ENCODE data around the gene IFI27L2. TPM values are rescaled to one million over a fixed set of nuclear protein-coding genes. Genes with fewer than 3 reads are reported as not detected.

IFI27L2 gene
- total and polyA plus RNA-seq, 2 experiments from 2014 or later = 23.4 to 38.5 TPM

GRCh38 chr14:94088516-94088915 lies 40.9 kb downstream of the IFI27L2 start:
- Mint-ChIP-seq H3K9me3 (no peaks in the 10 kb centered on the region; the same call in 2 of the 3 replicates), H3K4me3 (no peak overlapping the region), H3K27ac (no peak overlapping the region), H3K27me3 (ENCODE audit: insufficient read depth, low read depth, poor library complexity) (no peaks in the 10 kb centered on the region), H3K4me1 (no peaks in the 10 kb centered on the region; the same call in 2 of the 3 replicates), H3K36me3 (ENCODE audit: low read depth) (no peaks in the 10 kb centered on the region)
- Histone ChIP-seq H3K4me2 (no peak overlapping the region), H3K9me2 (ENCODE audit: insufficient read depth) (no peaks in the 10 kb centered on the region), H3K36me3 (ENCODE audit: insufficient read depth) (no peaks in the 10 kb centered on the region), H3K27me3 (ENCODE audit: insufficient read depth) (no peaks in the 10 kb centered on the region), H4K20me1 (replicated peaks; ENCODE audit: insufficient read depth) (no peaks in the 10 kb centered on the region), H3F3A (replicated peaks; ENCODE audit: low read depth) (no peaks in the 10 kb centered on the region), H3K27ac (ENCODE audit: low read depth) (no peak overlapping the region), H3K4me1 (ENCODE audit: insufficient read depth) (no peaks in the 10 kb centered on the region), H3K4me3 (no peak overlapping the region), H2AFZ (no peak overlapping the region), H3K79me2 (replicated peaks; ENCODE audit: insufficient read depth) (no peaks in the 10 kb centered on the region)
- DNase-seq (ENCODE audit: low spot score) = no peak
- TF ChIP-seq, protein P1, sequence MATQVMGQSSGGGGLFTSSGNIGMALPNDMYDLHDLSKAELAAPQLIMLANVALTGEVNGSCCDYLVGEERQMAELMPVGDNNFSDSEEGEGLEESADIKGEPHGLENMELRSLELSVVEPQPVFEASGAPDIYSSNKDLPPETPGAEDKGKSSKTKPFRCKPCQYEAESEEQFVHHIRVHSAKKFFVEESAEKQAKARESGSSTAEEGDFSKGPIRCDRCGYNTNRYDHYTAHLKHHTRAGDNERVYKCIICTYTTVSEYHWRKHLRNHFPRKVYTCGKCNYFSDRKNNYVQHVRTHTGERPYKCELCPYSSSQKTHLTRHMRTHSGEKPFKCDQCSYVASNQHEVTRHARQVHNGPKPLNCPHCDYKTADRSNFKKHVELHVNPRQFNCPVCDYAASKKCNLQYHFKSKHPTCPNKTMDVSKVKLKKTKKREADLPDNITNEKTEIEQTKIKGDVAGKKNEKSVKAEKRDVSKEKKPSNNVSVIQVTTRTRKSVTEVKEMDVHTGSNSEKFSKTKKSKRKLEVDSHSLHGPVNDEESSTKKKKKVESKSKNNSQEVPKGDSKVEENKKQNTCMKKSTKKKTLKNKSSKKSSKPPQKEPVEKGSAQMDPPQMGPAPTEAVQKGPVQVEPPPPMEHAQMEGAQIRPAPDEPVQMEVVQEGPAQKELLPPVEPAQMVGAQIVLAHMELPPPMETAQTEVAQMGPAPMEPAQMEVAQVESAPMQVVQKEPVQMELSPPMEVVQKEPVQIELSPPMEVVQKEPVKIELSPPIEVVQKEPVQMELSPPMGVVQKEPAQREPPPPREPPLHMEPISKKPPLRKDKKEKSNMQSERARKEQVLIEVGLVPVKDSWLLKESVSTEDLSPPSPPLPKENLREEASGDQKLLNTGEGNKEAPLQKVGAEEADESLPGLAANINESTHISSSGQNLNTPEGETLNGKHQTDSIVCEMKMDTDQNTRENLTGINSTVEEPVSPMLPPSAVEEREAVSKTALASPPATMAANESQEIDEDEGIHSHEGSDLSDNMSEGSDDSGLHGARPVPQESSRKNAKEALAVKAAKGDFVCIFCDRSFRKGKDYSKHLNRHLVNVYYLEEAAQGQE (IDR thresholded peaks at IDR 0.05; ENCODE audit: unreplicated experiment) = no peak
- TF ChIP-seq ZNF331 (CRISPR knock-in tag; IDR thresholded peaks at IDR 0.05; ENCODE audit: low read depth) (no peak), EZH2phosphoT487 (IDR thresholded peaks at IDR 0.05; ENCODE audit: unreplicated experiment) (no peak), JUNB (IDR thresholded peaks at IDR 0.05; ENCODE audit: unreplicated experiment) (no peak), ETS1 (IDR thresholded peaks at IDR 0.05) (no peak), STAT1 (IDR thresholded peaks at IDR 0.05; ENCODE audit: unreplicated experiment) (no peak), CREB1 (CRISPR knock-in tag; IDR thresholded peaks at IDR 0.05; ENCODE audit: low read depth) (no peak)
- ATAC-seq = no peak

- H3K36me3 Mint-ChIP-seq (ENCODE audit: low read depth) = no peaks in the 10 kb centered on the region
- Histone ChIP-seq H2AFZ (no peak overlapping the region), H3K4me1 (ENCODE audit: insufficient read depth) (no peaks in the 10 kb centered on the region), H3K4me2 (no peak overlapping the region), H3K79me2 (replicated peaks; ENCODE audit: insufficient read depth) (no peaks in the 10 kb centered on the region), H3K9me2 (ENCODE audit: insufficient read depth) (no peaks in the 10 kb centered on the region), H3K27ac (ENCODE audit: low read depth) (no peak overlapping the region), H3K36me3 (ENCODE audit: insufficient read depth) (no peaks in the 10 kb centered on the region), H3K27me3 (ENCODE audit: insufficient read depth) (no peaks in the 10 kb centered on the region), H4K20me1 (replicated peaks; ENCODE audit: insufficient read depth) (no peaks in the 10 kb centered on the region), H3F3A (replicated peaks; ENCODE audit: low read depth) (no peaks in the 10 kb centered on the region), H3K4me3 (no peak overlapping the region)
- no peaks in the 10 kb centered on the region; the same call in 2 of the 3 replicates for H3K4me1 Mint-ChIP-seq
- H3K4me3 Mint-ChIP-seq = no peak overlapping the region
- H3K9me3 Mint-ChIP-seq = no peaks in the 10 kb centered on the region; the same call in 2 of the 3 replicates
- H3K27ac Mint-ChIP-seq = no peak overlapping the region
- no peaks in the 10 kb centered on the region for H3K27me3 Mint-ChIP-seq (ENCODE audit: insufficient read depth, low read depth, poor library complexity)
- ATAC-seq = no peak
- DNase-seq (ENCODE audit: low spot score) = no peak
- TF ChIP-seq EZH2 (IDR thresholded peaks at IDR 0.05; ENCODE audit: low read depth, unreplicated experiment) (no peak), ZNF331 (CRISPR knock-in tag; IDR thresholded peaks at IDR 0.05; ENCODE audit: low read depth) (no peak), STAT1 (IDR thresholded peaks at IDR 0.05; ENCODE audit: unreplicated experiment) (no peak), ETS1 (IDR thresholded peaks at IDR 0.05) (no peak)
- TF ChIP-seq, protein P2, sequence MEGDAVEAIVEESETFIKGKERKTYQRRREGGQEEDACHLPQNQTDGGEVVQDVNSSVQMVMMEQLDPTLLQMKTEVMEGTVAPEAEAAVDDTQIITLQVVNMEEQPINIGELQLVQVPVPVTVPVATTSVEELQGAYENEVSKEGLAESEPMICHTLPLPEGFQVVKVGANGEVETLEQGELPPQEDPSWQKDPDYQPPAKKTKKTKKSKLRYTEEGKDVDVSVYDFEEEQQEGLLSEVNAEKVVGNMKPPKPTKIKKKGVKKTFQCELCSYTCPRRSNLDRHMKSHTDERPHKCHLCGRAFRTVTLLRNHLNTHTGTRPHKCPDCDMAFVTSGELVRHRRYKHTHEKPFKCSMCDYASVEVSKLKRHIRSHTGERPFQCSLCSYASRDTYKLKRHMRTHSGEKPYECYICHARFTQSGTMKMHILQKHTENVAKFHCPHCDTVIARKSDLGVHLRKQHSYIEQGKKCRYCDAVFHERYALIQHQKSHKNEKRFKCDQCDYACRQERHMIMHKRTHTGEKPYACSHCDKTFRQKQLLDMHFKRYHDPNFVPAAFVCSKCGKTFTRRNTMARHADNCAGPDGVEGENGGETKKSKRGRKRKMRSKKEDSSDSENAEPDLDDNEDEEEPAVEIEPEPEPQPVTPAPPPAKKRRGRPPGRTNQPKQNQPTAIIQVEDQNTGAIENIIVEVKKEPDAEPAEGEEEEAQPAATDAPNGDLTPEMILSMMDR (conservative IDR thresholded peaks at IDR 0.05; ENCODE audit: low read depth in 2 of 2) = no peak
These were observed 41.5 kb downstream of the IFI27L2 start for GRCh38 chr14:94087891-94088290.
